Activated CD8-positive, alpha-beta memory T cell treated with anti-CD3 and anti-CD28 coated beads, Interleukin-2, amount 50 U/mL, for 24 hours (primary cell): Measurements from ENCODE around the gene CASK.
"Not testable (repeated sequence)": the region's sequence is repeated elsewhere in the genome, so short reads cannot be mapped to it uniquely, and the experiment has no call there.

ENCODE experiments used
- DNase-seq: peaks from one replicate; pipeline ENCODE4 v3.0.0-alpha.2; 2020; ENCODE audit errors: extremely low read depth

CASK gene

GRCh38 chrX:41646201-41646600, 277.2 kb downstream of the CASK start:
- not testable (repeated sequence) for DNase-seq

- DNase-seq: no peak
Observed at GRCh38 chrX:41634284-41634683, 289.1 kb downstream of the CASK start.

- DNase-seq: no peak
Observed at GRCh38 chrX:41630091-41630490, 293.3 kb downstream of the CASK start.

GRCh38 chrX:41629539-41629938, 293.8 kb downstream of the CASK start:
- DNase-seq: no peak

GRCh38 chrX:41621222-41621723, 302.1 kb downstream of the CASK start:
- DNase-seq: no peak

GRCh38 chrX:41619221-41619620, 304.1 kb downstream of the CASK start:
- no peak for DNase-seq

- no peak for DNase-seq
Observed at GRCh38 chrX:41616935-41617334, 306.4 kb downstream of the CASK start.

GRCh38 chrX:41616255-41616654, 307.1 kb downstream of the CASK start:
- DNase-seq: no peak

GRCh38 chrX:41608244-41608643, 315.1 kb downstream of the CASK start:
- DNase-seq: no peak

GRCh38 chrX:41607264-41607832, 316.0 kb downstream of the CASK start:
- DNase-seq: no peak

GRCh38 chrX:41606057-41606456, 317.3 kb downstream of the CASK start:
- not testable (repeated sequence) for DNase-seq

- DNase-seq: no peak
Observed at GRCh38 chrX:41604766-41605543, 318.4 kb downstream of the CASK start.

GRCh38 chrX:41604177-41604576, 319.2 kb downstream of the CASK start:
- DNase-seq: no peak

- DNase-seq: no peak
Observed at GRCh38 chrX:41603596-41603995, 319.8 kb downstream of the CASK start.

- DNase-seq: no peak
Observed at GRCh38 chrX:41602816-41603345, 320.5 kb downstream of the CASK start.

GRCh38 chrX:41600291-41600690, 323.1 kb downstream of the CASK start:
- DNase-seq: no peak

GRCh38 chrX:41599507-41599906, 323.8 kb downstream of the CASK start:
- no peak for DNase-seq

- DNase-seq: no peak
Observed at GRCh38 chrX:41596596-41596995, 326.8 kb downstream of the CASK start.

- no peak for DNase-seq
Observed at GRCh38 chrX:41594634-41595033, 328.7 kb downstream of the CASK start.

- DNase-seq: no peak
Observed at GRCh38 chrX:41591906-41592305, 331.4 kb downstream of the CASK start.

- no peak for DNase-seq
Observed at GRCh38 chrX:41590641-41591040, 332.7 kb downstream of the CASK start.

- no peak for DNase-seq
Observed at GRCh38 chrX:41589634-41590270, 333.6 kb downstream of the CASK start.

- DNase-seq: no peak
Observed at GRCh38 chrX:41588271-41588670, 335.1 kb downstream of the CASK start.
